ENCODE measurements around the gene PRSS23.

DNA sequence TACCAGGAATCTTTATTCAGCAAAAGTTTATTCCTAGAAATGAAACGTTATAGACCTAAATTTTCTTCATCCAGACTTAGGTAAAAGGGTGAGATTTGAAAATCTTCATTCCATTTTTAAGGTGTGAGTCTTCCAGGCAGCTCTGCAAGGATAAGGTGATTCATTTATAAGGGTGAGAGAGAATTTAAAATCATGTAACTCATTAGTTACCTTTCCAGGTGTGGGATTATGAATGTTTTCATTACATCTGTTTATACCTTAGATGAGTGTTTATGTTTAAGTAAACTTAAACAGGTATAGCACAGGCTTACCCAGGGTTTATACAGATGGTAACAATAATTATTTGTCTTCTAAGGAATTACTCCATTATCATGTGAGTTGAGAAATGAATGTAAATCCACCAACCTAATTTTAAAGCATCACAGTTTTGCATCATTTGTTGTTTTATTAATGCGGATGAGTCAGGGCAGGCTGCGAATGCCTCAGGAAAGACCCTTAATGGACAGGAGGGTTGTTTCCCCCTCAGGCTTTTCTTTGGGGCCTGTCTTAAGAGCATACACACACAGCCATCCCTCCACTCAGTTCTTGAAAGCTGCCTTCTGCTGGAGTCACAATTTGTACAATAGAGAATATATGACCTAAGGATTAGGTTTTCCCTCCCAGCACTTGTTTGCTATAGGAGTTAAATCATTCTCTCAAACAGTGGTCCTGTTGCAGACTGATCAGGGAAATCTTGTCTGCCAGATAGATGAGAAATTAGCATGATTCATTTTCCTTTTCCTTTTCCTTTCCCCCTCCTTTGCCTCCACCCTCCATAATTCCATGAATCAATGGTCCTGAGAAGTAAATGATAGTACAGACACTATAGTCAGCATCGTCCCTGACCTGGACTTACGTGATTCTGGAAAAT, 3.0 kb downstream of the PRSS23 start:
- TF ChIP-seq CEBPB (IDR thresholded peaks at IDR 0.05) (no peak), TCF12 (IDR thresholded peaks at IDR 0.05; ENCODE audit: low read depth) (no peak), TAF1 (IDR thresholded peaks at IDR 0.05; ENCODE audit: low read depth) (no peak), YY1 (IDR thresholded peaks at IDR 0.05; ENCODE audit: low read depth) (no peak), TEAD4 (IDR thresholded peaks at IDR 0.05) (no peak), RAD21 (IDR thresholded peaks at IDR 0.05; ENCODE audit: low read depth) (no peak), FOXM1 (IDR thresholded peaks at IDR 0.05; ENCODE audit: borderline replicate concordance, low read depth) (no peak), EGR1 (IDR thresholded peaks at IDR 0.05) (no peak), ZBTB7A (IDR thresholded peaks at IDR 0.05; ENCODE audit: low read depth) (no peak), CREB1 (IDR thresholded peaks at IDR 0.05; ENCODE audit: low read depth) (no peak)
- TF ChIP-seq, protein P1, sequence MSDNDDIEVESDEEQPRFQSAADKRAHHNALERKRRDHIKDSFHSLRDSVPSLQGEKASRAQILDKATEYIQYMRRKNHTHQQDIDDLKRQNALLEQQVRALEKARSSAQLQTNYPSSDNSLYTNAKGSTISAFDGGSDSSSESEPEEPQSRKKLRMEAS (IDR thresholded peaks at IDR 0.05): no peak
- TF ChIP-seq, protein P2, sequence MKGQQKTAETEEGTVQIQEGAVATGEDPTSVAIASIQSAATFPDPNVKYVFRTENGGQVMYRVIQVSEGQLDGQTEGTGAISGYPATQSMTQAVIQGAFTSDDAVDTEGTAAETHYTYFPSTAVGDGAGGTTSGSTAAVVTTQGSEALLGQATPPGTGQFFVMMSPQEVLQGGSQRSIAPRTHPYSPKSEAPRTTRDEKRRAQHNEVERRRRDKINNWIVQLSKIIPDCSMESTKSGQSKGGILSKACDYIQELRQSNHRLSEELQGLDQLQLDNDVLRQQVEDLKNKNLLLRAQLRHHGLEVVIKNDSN (IDR thresholded peaks at IDR 0.05): no peak

Data from Ishikawa (cell line).